A549 treated with Mapracorat at 1 μM for 4 hours (cell line): Measurements from ENCODE around the gene PLS1. TPM values are rescaled to one million over a fixed set of nuclear protein-coding genes. Genes with fewer than 3 reads are reported as not detected.

ENCODE experiments used
- total RNA-seq: library from RNA; stranded (reverse); fragments of 200-300 nt; extraction: Qiagen RNA extraction; gene quantifications from 5 replicates; pipeline ENCODE4 v1.2.3, GENCODE V29; 2022

The PLS1 gene
- 9.3 to 10.9 TPM (median 10.4 TPM) in 5 replicates for total RNA-seq

GRCh38 chr3:142595951-142596725 lies at the start of gene PLS1:
Gene PLS1, plus strand, starts transcription at chr3:142596393. Its CDS starts 67,845 bp downstream, at chr3:142664238.

GRCh38 chr3:142578329-142579223 lies 17.6 kb upstream of the PLS1 start, which contains the start of gene ATR:
Gene ATR, minus strand, starts transcription at chr3:142578733. Its CDS starts 29 bp downstream, at chr3:142578704.

GRCh38 chr3:142723968-142724681 lies 127.9 kb downstream of the PLS1 start, which contains the start of gene TRPC1:
Gene TRPC1, plus strand, starts transcription at chr3:142724034. Its CDS starts 526 bp downstream, at chr3:142724560.

Other genes starting within 250 kb of the PLS1 start
- 3.6 to 6.4 TPM (median 4.4 TPM) in 5 replicates for gene XRN1, start 148.4 kb upstream of the PLS1 start, total RNA-seq
- gene ATR, start 17.7 kb upstream of the PLS1 start, total RNA-seq: 10.8 to 12.6 TPM (median 12.1 TPM) in 5 replicates
- 4.7 to 7.8 TPM (median 7.7 TPM) in 5 replicates for gene TRPC1, start 127.6 kb downstream of the PLS1 start, total RNA-seq